Stimulated activated CD4-positive, alpha-beta T cell treated with anti-CD3 and anti-CD28 coated beads, Interleukin-1b, Interleukin-23, amount 100 ng/mL, for 4 hours (primary cell): Measurements from ENCODE around the gene SMAD6.
"Not testable (repeated sequence)": the region's sequence is repeated elsewhere in the genome, so short reads cannot be mapped to it uniquely, and the experiment has no call there.

ENCODE experiments used
- DNase-seq, 2 donors: peaks; one replicate each; pipeline ENCODE4 v3.0.0-alpha.2; 2020; ENCODE audit warnings: low read depth in 2 of 2

Gene SMAD6

DNA sequence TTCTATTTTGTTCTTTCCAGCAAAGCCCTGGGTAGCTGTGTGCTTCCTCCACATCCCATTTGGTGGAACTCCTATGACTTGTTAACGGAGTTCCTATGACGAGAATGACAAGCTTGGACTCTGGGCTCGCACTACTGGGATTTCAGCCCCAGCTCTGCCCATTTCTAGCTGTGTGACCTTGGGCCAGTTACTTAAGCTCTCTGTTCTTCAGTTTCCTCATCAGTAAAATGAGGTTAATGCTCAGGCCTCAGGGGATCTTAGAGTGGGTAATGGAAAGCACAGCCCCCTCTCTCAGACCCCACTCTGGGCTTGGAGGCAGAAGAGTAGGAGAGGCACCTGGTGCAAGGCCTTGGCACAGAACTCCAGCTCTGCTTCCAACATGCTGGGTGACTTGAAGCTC is 123.1 kb downstream of the SMAD6 start:
- no peak for DNase-seq

- DNase-seq, result no peak
Measured at GRCh38 chr15:66825731-66826130, 123.7 kb downstream of the SMAD6 start.

DNA sequence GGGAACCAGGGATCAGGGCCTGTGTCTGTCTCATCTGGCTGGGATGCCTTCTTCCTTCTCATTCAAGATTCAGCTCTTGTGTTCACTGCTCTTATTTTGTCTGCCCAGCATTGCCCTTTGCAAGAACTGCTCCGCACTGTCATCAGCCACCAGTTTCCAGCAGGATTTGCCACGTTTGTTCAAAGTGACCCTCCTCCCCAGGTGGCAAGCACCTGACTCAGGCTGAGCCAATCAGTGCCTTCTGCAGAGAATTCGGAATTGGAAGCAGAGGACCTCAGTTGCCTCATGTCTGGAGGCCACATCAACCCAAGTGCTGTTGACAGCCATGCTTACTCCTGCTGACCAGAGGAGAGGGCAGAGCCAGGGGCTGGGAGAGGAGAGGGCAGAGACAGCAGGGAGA is 124.5 kb downstream of the SMAD6 start:
- DNase-seq, result no peak

DNA sequence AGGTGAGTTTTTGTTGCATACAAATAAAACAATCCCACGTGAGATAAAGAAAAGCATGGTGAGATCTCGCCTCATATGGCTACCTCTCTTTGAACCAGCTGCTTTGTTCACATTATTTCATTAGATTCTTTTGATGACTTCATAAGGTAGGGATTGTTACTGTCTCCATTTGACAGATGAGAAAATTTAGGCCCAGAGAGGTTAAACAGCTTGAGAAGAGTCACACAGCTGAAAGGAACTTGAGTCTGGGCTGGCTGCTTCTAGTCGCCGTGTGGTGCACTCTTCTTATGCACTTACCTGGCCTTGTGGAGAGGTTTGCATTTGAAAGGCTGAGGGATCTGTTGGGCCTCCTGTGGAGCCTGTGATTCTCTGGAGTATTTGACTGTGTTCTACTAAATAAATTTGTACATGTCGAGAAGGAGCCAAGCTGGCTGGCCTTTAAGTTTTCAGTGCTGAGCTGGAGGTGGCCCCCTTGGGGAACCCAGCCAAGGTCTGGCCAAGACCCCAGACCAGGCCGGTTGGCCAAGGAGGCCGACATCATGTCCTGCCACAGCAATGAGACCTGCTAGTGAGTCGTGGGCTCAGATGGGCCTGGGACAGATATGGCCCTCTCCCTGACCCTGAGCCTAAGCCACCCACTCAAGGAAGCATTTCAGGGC is 125.1 kb downstream of the SMAD6 start:
- no peak for DNase-seq

DNA sequence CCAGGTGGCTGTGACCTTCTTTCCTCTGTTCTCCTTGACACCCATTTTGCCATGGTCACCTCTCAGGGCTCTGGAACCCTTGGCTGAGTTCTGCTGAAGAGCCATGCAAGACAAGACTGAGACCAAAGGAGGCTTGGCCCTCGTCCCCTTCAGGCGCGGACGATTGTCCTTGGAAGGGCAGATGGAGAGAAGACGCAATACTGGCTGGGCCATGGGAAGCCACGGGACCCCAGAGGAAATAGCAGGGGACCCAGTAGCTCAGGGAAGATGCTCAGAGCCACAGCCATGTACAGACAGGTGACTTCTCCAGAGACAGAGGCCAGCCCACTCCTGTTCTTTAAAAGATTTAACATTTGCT is 125.6 kb downstream of the SMAD6 start:
- DNase-seq, result no peak

GRCh38 chr15:66828817-66829541 is 126.9 kb downstream of the SMAD6 start:
- DNase-seq, result not testable (repeated sequence)

- DNase-seq, result no peak
Measured at GRCh38 chr15:66829551-66830121, 127.6 kb downstream of the SMAD6 start.

DNA sequence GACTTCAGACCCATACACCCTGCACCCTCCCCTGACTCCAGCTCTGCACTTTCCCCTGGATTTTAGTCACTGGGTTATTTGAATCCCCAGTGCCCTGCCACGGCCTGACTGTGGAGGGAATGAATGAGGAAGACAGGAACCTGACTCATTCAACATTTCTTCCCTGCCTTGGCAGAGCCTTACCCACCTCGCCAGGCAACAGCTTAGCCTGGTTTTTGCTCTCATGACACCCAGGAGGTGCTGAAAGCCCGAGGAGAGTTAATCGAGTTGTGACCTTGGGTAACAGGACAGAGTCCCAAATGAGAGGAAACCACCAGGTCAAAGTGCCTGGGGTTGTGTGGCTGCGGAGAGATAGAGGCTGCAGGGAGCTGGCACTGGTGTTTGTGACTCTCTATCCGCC is 128.3 kb downstream of the SMAD6 start:
- no peak for DNase-seq

GRCh38 chr15:66830823-66831222 is 128.8 kb downstream of the SMAD6 start:
- no peak for DNase-seq

DNA sequence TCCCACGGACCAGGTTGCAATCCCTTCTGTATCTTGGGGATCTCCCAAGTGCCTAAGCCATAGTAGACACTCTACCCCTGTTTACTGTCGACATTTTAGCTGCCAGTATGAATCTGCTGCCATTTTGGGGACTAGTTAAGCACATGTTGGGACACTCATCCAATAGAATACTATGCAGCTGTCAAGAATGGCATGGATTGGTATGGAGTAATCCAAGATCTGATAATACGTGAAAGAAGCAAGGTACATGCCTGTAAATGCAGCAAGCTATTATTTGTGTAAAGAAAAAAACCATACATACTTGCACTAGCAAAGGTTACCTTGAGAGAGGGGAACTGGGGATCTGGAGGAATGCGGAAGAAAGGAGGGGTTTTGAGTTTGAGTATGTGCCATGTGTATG is 129.3 kb downstream of the SMAD6 start:
- no peak for DNase-seq

DNA sequence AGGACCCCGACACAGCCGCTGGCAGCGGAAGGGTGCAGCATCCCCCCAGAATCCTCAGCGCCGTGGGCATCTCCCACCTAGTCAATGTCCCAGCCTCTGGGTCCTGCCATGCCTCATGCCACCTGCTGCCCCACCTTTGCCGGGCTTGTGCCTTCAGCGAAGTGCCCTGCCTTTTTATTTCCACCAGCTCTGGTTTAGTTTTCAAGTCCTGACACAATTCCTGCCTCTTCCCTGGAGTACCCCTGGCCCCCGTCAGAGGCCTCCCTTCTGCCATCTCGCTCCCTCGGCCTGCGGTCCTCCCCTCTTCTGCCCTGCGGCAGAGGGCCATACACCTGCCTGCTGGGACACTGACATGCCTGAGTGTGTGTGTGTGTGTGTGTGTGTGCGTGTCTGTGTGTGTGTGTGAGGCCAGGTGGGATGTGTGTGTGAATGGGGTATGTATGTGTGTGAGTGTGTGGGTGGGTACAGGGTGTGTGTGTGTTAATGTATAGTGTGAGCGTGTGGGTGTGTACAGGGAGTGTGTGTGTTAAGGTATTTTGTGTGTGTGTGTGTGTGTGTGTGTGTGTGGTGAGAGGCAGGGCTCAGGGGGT is 129.9 kb downstream of the SMAD6 start:
- no peak for DNase-seq
